ENCODE results near the gene KANSL1.

The KANSL1 gene

GRCh38 chr17:46100590-46100989 is 92.6 kb downstream of the KANSL1 start:
- TF ChIP-seq CTCF (IDR thresholded peaks at IDR 0.05; ENCODE audit: poor library complexity, severe bottlenecking), result no peak
- Histone ChIP-seq H3K36me3 (ENCODE audit: low read depth) (peaks cover 2% of the 10 kb centered on the region), H3K27ac (ENCODE audit: poor library complexity, severe bottlenecking) (peak overlapping the region; percentile 7), H3K9me3 (ENCODE audit: severe bottlenecking) (no peaks in the 10 kb centered on the region), H3K27me3 (ENCODE audit: insufficient read depth, poor library complexity, severe bottlenecking) (no peaks in the 10 kb centered on the region), H3K4me3 (ENCODE audit: severe bottlenecking) (no peak overlapping the region), H3K4me1 (ENCODE audit: insufficient read depth, poor library complexity, severe bottlenecking) (peaks cover 11% of the 10 kb centered on the region)
- DNase-seq (ENCODE audit: low spot score), result no peak
- ATAC-seq (ENCODE audit: low read depth), result no peak

- no peak for ATAC-seq (ENCODE audit: low read depth)
- Histone ChIP-seq H3K4me1 (ENCODE audit: insufficient read depth, poor library complexity, severe bottlenecking) (peaks cover 11% of the 10 kb centered on the region), H3K27me3 (ENCODE audit: insufficient read depth, poor library complexity, severe bottlenecking) (no peaks in the 10 kb centered on the region), H3K36me3 (ENCODE audit: low read depth) (peaks cover 9% of the 10 kb centered on the region), H3K9me3 (ENCODE audit: severe bottlenecking) (no peaks in the 10 kb centered on the region), H3K4me3 (ENCODE audit: severe bottlenecking) (no peak overlapping the region), H3K27ac (ENCODE audit: poor library complexity, severe bottlenecking) (no peak overlapping the region)
- no peak for TF ChIP-seq CTCF (IDR thresholded peaks at IDR 0.05; ENCODE audit: poor library complexity, severe bottlenecking)
- DNase-seq (ENCODE audit: low spot score), result no peak
Observed at GRCh38 chr17:46099865-46100264, 93.4 kb downstream of the KANSL1 start.

GRCh38 chr17:46097497-46097896 is 95.7 kb downstream of the KANSL1 start:
- Histone ChIP-seq H3K4me3 (ENCODE audit: severe bottlenecking) (no peak overlapping the region), H3K27ac (ENCODE audit: poor library complexity, severe bottlenecking) (no peak overlapping the region), H3K9me3 (ENCODE audit: severe bottlenecking) (no peaks in the 10 kb centered on the region), H3K36me3 (ENCODE audit: low read depth) (peaks cover 31% of the 10 kb centered on the region), H3K4me1 (ENCODE audit: insufficient read depth, poor library complexity, severe bottlenecking) (peaks cover 11% of the 10 kb centered on the region), H3K27me3 (ENCODE audit: insufficient read depth, poor library complexity, severe bottlenecking) (no peaks in the 10 kb centered on the region)
- no peak for TF ChIP-seq CTCF (IDR thresholded peaks at IDR 0.05; ENCODE audit: poor library complexity, severe bottlenecking)
- peak; percentile 35; the same call in 1 of the 3 replicates for ATAC-seq (ENCODE audit: low read depth)
- no peak for DNase-seq (ENCODE audit: low spot score)

- Histone ChIP-seq H3K27me3 (ENCODE audit: insufficient read depth, poor library complexity, severe bottlenecking) (no peaks in the 10 kb centered on the region), H3K9me3 (ENCODE audit: severe bottlenecking) (no peaks in the 10 kb centered on the region), H3K4me1 (ENCODE audit: insufficient read depth, poor library complexity, severe bottlenecking) (no peaks in the 10 kb centered on the region), H3K27ac (ENCODE audit: poor library complexity, severe bottlenecking) (no peak overlapping the region), H3K36me3 (ENCODE audit: low read depth) (peaks cover 58% of the 10 kb centered on the region), H3K4me3 (ENCODE audit: severe bottlenecking) (no peak overlapping the region)
- no peak for TF ChIP-seq CTCF (IDR thresholded peaks at IDR 0.05; ENCODE audit: poor library complexity, severe bottlenecking)
- no peak for DNase-seq (ENCODE audit: low spot score)
- ATAC-seq (ENCODE audit: low read depth), result 0 out of 3 replicates have a peak, but pooled peaks have one; percentile 50
Observed at GRCh38 chr17:46092991-46093390, 100.2 kb downstream of the KANSL1 start.

GRCh38 chr17:46090871-46091270 is 102.4 kb downstream of the KANSL1 start:
- Histone ChIP-seq H3K27ac (ENCODE audit: poor library complexity, severe bottlenecking) (no peak overlapping the region), H3K4me3 (ENCODE audit: severe bottlenecking) (no peak overlapping the region), H3K36me3 (ENCODE audit: low read depth) (peaks cover 58% of the 10 kb centered on the region), H3K4me1 (ENCODE audit: insufficient read depth, poor library complexity, severe bottlenecking) (no peaks in the 10 kb centered on the region), H3K27me3 (ENCODE audit: insufficient read depth, poor library complexity, severe bottlenecking) (no peaks in the 10 kb centered on the region), H3K9me3 (ENCODE audit: severe bottlenecking) (no peaks in the 10 kb centered on the region)
- TF ChIP-seq CTCF (IDR thresholded peaks at IDR 0.05; ENCODE audit: poor library complexity, severe bottlenecking), result no peak
- no peak for DNase-seq (ENCODE audit: low spot score)
- ATAC-seq (ENCODE audit: low read depth), result no peak

Data from RWPE2 (cell line).